HEK293 (cell line): ENCODE measurements around the gene MME.

Experiments
- CTCF ChIP-seq: fragments of 450-650 bp; formaldehyde crosslinking; IDR thresholded peaks from 2 replicates; pipeline ENCODE4 v1.5.1; 2016; ENCODE audit warnings: missing biosample characterization, missing genetic modification characterization
- KLF1 ChIP-seq: fragments of 450-650 bp; formaldehyde crosslinking; IDR thresholded peaks from 2 replicates; pipeline ENCODE4 v1.5.1; 2016; ENCODE audit warnings: missing biosample characterization, missing genetic modification characterization
- PBX3 ChIP-seq: sonication (generic); formaldehyde crosslinking; IDR thresholded peaks from 2 replicates; pipeline ENCODE4 v1.8.1; 2022; ENCODE audit warnings: mild to moderate bottlenecking, moderate library complexity, missing genetic modification reagents
- RBAK ChIP-seq: fragments of 450-650 bp; formaldehyde crosslinking; IDR thresholded peaks from 2 replicates; pipeline ENCODE4 v1.5.1; 2016; ENCODE audit warnings: missing biosample characterization, missing genetic modification characterization
- YY1 ChIP-seq: fragments of 450-650 bp; formaldehyde crosslinking; IDR thresholded peaks from 2 replicates; pipeline ENCODE4 v1.5.1; 2018; ENCODE audit warnings: missing biosample characterization, missing genetic modification characterization
- ZBTB26 ChIP-seq: fragments of 450-650 bp; formaldehyde crosslinking; optimal IDR thresholded peaks from 2 replicates; pipeline ENCODE3; 2016; ENCODE audit warnings: missing biosample characterization, mild to moderate bottlenecking, missing genetic modification characterization
- ZBTB7A ChIP-seq: fragments of 450-650 bp; formaldehyde crosslinking; IDR thresholded peaks from 2 replicates; pipeline ENCODE4 v1.5.1; 2016; ENCODE audit warnings: low read depth, missing biosample characterization, missing genetic modification characterization
- ZFP41 ChIP-seq: fragments of 450-650 bp; formaldehyde crosslinking; IDR thresholded peaks from 2 replicates; pipeline ENCODE4 v1.5.1; 2016; ENCODE audit warnings: missing biosample characterization, missing genetic modification characterization, borderline replicate concordance
- ZNF274 ChIP-seq, 2 experiments: fragments of 200-500 bp in 1 of 2; fragments of 450-650 bp in 1 of 2; sonication (Bioruptor generic) in 1 of 2; formaldehyde crosslinking in 1 of 2; IDR thresholded peaks; 2 replicates each; pipeline versions ENCODE4 v1.5.1 to v1.6.1; 2014 to 2016; ENCODE audit warnings: borderline replicate concordance in 1 of 2, inconsistent platforms in 1 of 2, low read length in 1 of 2, missing biosample characterization in 1 of 2, missing genetic modification characterization in 1 of 2
- ZNF362 ChIP-seq: fragments of 450-650 bp; formaldehyde crosslinking; IDR thresholded peaks from 2 replicates; pipeline ENCODE4 v1.5.1; 2016; ENCODE audit warnings: missing biosample characterization, missing genetic modification characterization
- ZNF37A ChIP-seq: fragments of 450-650 bp; IDR thresholded peaks from 2 replicates; pipeline ENCODE4 v1.5.1; 2018; ENCODE audit warnings: missing biosample characterization, missing genetic modification characterization
- ZNF404 ChIP-seq: fragments of 450-650 bp; formaldehyde crosslinking; IDR thresholded peaks from 2 replicates; pipeline ENCODE4 v1.5.1; 2017; ENCODE audit warnings: missing biosample characterization, missing genetic modification characterization
- ZNF530 ChIP-seq: fragments of 450-650 bp; formaldehyde crosslinking; IDR thresholded peaks from 2 replicates; pipeline ENCODE4 v1.5.1; 2016; ENCODE audit warnings: low read depth, missing biosample characterization, missing genetic modification characterization

GRCh38 chr3:155078711-155079467, 1.2 kb upstream of the MME start:
- TF ChIP-seq ZBTB7A (tag by site-specific recombination) (no peak), ZBTB26 (tag by site-specific recombination) (no peak), ZNF37A (tag by site-specific recombination) (no peak), ZNF530 (tag by site-specific recombination) (no peak), ZNF274 (IDR thresholded peaks at IDR 0.05; ENCODE audit: low read length) (no peak), ZNF274 (tag by site-specific recombination; IDR thresholded peaks at IDR 0.05; ENCODE audit: borderline replicate concordance) (no peak), PBX3 (CRISPR knock-in tag) (no peak), RBAK (tag by site-specific recombination) (no peak), ZNF404 (no peak), CTCF (tag by site-specific recombination) (no peak), KLF1 (tag by site-specific recombination) (no peak), ZNF362 (tag by site-specific recombination) (no peak), YY1 (no peak), ZFP41 (no peak)
